Activated CD4-positive, CD25-positive, alpha-beta regulatory T cell (primary cell): ENCODE measurements around the gene CACTIN.
"Not testable (repeated sequence)": the region's sequence is repeated elsewhere in the genome, so short reads cannot be mapped to it uniquely, and the experiment has no call there.

Experiments
- DNase-seq, 4 experiments: peaks; one replicate each; lab custom pipeline; 2025; lab: John Stamatoyannopoulos, UW

CACTIN gene

DNA sequence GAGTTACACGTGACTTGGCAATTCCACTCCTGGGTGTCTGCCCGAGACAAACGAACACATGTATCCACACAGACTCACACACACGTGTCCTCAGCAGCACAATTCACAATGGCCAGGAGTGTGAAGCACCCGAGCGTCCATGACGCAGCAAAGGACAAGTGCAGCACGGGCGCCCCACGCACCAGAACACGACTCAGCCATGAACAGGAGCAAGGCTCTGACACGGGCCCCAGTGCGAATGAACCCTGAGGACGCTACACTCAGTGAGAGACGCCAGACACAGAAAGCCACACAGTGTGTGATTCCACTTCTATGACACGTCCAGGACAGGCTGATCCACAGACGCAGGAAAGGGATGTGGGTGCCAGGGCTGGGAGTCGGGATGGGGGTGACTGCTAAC is 37.2 kb upstream of the CACTIN start:
- no peak for DNase-seq

GRCh38 chr19:3661284-3662238 is 35.0 kb upstream of the CACTIN start:
- no peak for DNase-seq

- DNase-seq: no peak
These were observed 34.1 kb upstream of the CACTIN start for GRCh38 chr19:3660493-3661219.

DNA sequence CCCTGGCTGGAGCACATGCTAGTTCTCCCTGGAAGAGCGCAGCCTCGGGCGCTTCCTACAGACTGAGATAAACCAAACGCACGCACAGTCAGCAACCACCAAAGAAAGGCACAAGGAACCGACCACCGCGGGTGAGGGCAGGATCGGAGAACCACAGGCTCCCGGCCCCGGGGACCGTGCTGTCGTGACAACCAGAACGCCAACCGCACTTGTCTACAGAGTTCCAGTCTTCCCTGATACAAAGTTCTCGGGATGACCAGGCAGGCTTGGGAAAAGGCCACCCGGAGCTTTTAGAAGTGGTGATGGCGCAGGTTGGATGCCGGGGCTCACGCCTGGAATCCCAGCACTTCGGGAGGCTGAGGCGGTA is 33.1 kb upstream of the CACTIN start:
- no peak for DNase-seq

DNA sequence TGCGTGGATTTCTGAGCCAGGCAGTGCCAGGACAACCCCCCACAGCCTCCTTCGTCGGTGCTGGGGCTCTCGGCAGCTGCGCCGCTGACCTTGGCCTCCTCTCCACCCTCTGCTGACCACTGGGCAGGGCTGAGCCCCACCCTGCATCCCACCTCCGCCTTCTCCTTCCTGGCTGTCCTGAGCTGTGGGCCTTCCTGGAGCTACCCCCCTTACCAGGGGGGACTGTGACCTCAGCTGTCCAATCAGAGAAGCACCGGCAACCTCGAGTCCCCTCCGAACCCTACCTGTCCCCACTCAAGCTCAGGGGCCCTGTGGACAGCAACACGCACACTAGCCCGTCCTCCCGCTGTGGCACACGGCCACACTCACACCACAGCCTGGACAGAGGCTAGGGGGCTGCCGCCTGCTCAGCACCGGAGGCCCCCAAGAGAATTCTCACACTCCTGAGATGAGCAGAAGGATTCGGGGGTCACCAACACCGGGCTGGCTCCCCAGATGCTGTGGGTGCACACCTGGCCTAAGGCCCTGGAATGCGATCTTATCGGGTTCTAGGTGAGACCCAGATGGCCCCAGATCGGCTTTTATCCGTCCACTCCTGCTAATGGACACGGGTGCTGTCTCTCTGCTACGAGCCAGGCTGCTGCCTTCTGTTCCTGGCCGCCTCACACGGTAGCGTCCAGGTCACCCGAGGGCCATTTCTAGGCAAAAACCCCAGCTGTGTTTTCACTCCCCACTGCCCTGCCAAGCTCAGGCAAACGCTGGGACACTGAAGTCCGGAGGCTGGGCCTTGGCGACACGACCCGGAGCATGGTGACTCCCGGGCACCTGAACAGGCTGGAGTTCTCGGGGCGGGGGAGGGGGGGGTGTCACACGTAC is 32.5 kb upstream of the CACTIN start:
- no peak for DNase-seq

- DNase-seq: no peak
These were observed 31.6 kb upstream of the CACTIN start for GRCh38 chr19:3658004-3658869.

DNA sequence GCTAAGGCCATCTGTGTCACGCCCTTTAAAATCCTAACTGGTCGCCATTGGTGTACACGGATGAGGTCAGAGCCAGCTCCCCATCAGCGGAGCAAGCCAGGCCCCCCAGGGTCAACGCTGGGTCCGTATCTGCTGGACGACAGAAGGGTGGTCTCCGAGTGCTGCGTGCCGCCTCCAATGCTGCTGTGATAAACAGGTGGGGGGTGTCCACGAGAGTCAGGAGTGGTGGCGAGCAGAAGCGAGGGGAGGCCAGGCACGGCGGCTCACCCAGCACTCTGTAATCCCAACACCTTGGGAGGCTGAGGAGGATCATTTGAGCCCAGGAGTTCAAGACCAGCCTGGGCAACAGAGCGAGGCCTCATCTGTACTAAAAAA is 30.8 kb upstream of the CACTIN start:
- DNase-seq: no peak

DNA sequence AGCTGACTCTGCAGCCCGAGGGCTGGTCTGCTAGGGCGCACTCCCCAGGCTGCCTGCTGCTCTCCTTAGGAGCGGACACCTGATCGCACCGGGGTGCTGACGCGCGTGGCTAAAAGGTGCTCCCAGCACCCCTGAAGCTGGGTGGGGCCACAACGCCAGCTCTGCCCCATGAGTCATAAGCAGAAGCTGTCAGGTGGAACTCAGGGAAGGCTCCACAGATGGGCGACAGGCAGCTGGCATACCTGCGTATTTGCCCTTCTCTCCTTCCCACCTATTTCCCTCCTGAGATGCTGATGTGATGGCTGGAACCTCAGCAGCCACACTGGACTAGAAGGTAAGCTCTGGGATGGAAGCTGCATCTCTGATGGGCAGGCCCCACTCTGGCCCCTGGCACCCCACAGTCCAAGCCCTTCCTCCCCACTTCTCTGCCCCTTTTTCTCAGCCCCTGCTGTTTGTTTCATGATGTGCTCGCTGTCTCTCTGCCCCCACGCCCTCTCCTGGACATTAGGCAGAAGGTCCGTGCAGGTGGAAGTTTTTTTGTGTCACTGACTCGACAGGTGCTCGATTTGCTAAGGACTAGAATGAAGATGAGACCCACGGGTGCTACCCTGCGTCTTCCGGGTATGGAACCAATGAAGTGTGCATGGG is 30.3 kb upstream of the CACTIN start:
- no peak for DNase-seq

DNA sequence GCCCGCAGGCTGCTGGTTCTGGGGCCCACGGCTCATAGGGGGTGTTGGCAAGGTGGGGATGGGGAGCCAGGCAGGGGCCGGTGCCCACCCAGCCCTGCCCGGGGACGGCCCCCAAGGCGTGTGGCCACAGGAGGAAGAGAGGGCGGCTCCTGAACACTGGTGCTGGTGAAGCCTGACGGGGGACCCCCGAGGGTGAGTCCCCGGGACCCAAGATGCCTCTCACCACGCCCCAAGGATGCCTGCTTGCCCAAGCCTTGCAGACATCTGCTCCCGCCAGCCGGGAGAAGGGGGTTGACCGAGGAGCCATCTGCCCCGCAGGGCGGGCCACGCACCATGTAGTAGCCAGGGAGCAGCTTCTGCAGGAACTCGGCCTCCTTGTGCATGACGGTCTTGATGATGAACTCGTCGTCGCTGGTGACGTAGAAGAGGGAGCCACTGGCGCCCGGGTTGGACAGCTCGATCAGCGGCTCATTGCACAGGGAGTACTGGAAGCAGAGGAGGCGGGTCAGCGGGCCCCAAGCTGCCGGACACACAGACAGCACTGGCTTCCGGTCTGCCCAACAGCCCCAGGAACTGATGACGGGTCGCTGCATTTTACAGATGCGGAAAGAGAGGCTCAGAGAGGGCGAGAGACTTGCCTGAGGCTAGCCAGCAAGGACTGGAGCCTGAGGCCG is 29.6 kb upstream of the CACTIN start:
- no peak for DNase-seq

DNA sequence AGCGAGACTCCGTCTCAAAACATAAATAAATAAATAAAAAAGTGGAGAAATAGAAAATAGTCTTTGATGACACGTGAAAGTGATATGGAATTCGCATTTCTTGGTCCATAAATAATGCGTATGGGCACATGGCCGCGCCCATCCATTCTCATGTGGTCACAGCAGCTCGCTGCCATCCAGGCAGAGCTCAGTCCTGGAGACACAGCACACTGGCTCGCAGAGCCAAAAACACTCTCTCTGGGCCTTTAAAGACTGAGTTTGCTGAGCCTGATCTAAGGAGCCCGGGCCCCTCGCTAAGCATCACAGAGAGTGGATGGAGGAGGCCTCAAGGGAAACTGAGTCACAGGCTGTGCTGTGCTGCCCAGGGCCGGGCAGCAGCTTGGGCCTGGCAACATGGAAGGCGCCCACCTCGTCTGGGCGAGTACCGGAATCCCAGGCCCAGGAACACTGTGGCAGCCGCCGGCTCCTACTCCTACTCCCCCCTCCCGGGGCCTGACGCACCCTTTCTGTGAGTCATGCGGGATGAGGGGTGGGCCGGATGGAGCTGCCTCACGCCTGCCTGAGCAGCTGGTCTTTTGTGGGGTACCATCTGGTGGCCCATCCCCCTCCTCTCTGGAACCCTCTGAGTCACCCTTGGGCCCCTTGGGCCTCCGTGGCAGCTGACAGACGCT is 28.9 kb upstream of the CACTIN start:
- no peak for DNase-seq

- DNase-seq: no peak
These were observed 27.4 kb upstream of the CACTIN start for GRCh38 chr19:3653865-3654513.

GRCh38 chr19:3653081-3653795 is 26.6 kb upstream of the CACTIN start:
- DNase-seq: no peak

- no peak for DNase-seq
These were observed 25.8 kb upstream of the CACTIN start for GRCh38 chr19:3652422-3652821.

DNA sequence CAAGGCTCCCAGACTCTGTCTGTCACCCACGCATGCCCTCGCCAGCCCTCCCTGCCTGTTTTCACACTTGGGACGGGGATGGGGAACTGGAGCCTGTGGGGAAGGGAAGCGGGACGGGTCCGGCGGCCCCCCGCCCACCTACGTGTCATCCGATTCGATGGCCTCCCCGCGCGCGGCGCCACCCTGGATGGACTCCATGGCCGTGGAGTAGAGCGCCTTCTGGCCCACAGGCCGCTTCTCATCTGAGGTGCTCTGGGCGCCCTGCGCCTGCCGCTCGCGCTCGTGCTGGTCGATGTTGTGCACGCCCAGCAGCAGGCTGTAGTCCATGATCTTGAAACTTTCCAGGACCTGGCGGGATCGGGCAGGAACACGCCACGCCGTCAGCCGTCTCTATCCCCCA is 25.1 kb upstream of the CACTIN start:
- no peak for DNase-seq

GRCh38 chr19:3649888-3650287 is 23.3 kb upstream of the CACTIN start:
- DNase-seq: no peak

GRCh38 chr19:3648037-3648905 is 21.7 kb upstream of the CACTIN start:
- DNase-seq: no peak

DNA sequence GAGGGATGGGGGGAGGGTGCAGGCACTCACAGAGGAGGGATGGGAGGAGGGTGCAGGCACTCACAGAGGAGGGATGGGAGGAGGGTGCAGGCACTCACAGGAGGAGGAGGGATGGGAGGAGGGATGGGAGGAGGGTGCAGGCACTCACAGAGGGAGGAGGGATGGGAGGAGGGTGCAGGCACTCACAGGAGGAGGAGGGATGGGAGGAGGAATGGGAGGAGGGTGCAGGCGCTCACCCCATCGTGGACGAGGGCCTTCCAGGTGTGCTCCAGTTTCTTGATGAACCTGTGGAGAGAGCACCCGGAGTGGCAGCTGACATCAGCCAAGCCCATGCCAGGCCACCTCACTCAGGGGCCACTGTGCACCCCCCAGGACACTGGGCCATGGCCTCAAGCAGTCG is 20.5 kb upstream of the CACTIN start:
- not testable (repeated sequence) for DNase-seq
